ENCODE data around the gene SAMD14.

DNA sequence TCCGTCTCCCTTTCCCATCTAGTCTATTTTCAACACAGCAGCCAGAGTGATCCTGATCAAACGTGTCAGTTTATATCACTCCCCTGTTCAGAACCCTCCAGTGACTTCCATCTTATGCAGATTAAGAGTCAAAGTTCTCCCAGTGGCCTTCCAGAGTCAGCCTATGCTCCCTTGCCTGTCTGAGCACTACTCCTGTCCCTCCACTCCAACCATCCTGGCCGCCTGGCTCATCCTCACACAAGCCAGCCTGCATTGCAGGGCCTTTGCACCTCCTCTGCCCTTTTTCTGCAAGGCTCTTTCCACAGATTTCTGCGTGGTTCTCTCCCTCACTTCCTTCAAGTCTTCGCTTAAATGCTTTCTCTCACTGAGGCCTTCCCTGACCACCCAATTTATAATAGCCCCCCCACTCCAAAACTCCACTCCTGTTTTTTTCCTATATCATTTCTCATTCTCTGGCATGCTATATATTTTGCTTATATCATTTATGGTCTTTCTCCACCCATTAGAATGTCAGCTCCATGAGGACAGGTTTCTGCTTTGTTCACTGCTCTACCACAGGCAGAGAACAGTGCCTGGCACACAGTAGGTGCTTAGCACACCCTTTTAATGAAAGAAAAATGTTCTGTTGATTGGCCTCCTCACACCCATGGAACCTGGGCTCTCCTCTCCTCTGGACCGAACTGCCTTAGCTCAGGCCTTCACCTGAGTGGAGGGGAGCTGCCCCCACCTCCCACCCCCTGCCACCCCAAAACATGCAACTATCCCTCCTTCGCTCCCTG, 9.3 kb downstream of the SAMD14 start:
- TF ChIP-seq, protein P1, sequence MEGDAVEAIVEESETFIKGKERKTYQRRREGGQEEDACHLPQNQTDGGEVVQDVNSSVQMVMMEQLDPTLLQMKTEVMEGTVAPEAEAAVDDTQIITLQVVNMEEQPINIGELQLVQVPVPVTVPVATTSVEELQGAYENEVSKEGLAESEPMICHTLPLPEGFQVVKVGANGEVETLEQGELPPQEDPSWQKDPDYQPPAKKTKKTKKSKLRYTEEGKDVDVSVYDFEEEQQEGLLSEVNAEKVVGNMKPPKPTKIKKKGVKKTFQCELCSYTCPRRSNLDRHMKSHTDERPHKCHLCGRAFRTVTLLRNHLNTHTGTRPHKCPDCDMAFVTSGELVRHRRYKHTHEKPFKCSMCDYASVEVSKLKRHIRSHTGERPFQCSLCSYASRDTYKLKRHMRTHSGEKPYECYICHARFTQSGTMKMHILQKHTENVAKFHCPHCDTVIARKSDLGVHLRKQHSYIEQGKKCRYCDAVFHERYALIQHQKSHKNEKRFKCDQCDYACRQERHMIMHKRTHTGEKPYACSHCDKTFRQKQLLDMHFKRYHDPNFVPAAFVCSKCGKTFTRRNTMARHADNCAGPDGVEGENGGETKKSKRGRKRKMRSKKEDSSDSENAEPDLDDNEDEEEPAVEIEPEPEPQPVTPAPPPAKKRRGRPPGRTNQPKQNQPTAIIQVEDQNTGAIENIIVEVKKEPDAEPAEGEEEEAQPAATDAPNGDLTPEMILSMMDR (IDR thresholded peaks at IDR 0.05): no peak
- no peak for TF ChIP-seq ZFX (IDR thresholded peaks at IDR 0.05; ENCODE audit: borderline replicate concordance)

Measured in 22Rv1 (cell line).